ENCODE measurements around the gene AGPS.
"Not testable (repeated sequence)": the region's sequence is repeated elsewhere in the genome, so short reads cannot be mapped to it uniquely, and the experiment has no call there.

AGPS gene

DNA sequence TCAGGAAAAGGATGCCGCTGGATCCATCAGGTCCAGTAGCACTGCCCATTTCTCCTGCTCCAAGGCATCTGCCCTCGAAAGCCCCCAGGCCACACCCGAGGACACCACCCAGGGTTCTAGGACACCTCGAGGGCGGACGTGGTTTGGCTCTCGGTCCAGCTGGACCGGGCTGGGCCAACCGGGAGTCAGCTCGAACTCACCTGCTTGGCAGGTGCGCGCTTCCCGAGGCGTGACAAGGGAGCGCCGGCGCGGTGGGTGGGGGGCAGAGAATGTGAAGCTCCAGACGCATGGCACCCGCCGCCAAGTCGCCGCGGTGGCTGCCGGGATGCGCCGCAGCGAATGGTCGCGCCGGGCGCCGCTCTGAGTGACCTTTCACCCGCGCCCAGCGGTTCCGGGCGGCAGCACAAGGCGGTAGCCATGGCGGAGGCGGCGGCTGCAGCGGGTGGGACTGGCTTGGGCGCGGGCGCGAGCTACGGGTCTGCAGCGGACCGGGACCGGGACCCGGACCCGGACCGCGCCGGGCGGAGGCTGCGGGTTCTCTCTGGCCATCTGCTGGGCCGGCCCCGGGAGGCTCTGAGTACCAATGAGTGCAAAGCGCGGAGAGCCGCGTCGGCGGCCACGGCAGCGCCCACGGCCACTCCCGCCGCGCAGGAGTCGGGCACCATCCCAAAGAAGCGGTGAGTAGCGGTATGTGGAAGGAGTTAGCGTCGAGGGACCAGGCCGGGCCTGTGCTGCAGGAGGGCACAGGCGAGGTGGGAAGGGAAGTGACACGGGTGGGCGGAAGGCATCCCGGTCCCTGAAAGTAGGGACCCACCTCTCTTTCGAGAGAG, at the start of gene AGPS:
TSS of gene AGPS (plus strand) at position 401 of the 830 bp plus-strand sequence. CDS start at position 418, 17 bp downstream.
- no peak for DNase-seq (ENCODE audit: low read depth, low spot score)

DNA sequence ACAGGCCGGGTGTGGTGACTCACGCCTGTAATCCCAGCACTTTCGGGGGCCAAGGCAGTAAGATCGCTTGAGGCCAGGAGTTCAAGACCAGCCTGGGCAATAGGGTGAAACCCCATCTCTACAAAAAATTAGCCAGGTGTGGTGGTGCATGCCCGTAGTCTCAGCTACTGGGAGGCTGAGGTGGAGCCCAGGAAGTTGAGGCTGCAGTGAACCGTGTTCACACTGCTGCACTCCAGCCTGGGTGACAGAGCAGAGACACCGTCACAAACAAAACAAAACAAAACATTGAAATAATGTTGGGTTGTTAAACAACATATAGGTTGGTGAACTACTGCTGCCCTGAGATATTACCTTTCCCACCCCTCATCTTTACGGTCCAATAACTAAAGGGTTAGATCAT, 48.8 kb upstream of the AGPS start:
- DNase-seq (ENCODE audit: low read depth, low spot score): no peak

GRCh38 chr2:177344316-177344715, 48.3 kb upstream of the AGPS start:
- no peak for DNase-seq (ENCODE audit: low read depth, low spot score)

GRCh38 chr2:177346192-177346591, 46.4 kb upstream of the AGPS start:
- DNase-seq (ENCODE audit: low read depth, low spot score): no peak

GRCh38 chr2:177347570-177347969, 45.0 kb upstream of the AGPS start:
- no peak for DNase-seq (ENCODE audit: low read depth, low spot score)

DNA sequence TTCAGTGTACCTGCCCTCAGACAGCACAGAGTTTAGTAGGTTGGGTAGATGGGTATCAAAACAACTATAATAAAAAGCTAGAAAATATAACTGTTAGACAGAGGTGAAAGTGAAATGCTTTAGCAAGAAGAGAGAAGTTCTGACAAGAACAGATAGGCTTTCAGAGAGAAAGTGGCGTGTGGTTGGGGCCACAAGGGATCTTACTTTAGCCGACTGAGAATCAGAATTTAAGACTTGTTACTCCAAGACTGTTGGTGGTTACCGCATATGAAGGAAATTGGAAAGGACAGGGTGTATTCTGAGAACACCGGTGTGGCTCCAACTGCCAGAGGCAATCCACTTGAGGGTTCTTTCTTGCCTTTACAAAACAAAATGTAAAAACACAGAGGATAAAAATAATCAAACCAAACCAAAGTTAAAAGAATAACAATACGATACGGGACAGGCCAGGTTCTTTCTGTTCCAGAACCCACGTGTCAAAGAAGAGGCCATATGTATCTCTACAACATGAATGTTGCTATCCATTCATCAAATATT, 44.4 kb upstream of the AGPS start:
- no peak for DNase-seq (ENCODE audit: low read depth, low spot score)

- DNase-seq (ENCODE audit: low read depth, low spot score): no peak
Observed at GRCh38 chr2:177348733-177349693, 43.6 kb upstream of the AGPS start.

DNA sequence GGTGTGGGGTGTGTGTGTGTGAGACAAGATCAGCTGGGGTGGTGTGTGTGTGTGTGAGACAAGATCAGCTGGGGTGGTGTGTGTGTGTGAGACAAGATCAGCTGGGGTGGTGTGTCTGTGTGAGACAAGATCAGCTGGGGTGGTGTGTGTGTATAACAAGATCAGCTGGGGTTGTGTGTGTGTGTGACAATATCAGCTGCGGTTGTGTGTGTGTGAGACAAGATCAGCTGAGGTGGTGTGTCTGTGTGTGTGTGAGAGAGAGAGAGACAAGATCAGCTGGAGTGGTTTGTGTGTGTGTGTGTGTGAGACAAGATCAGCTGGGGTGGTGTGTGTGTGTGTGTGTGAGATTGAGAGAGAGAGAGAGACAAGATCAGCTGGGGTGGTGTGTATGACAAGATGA, 41.9 kb upstream of the AGPS start:
- DNase-seq (ENCODE audit: low read depth, low spot score): not testable (repeated sequence)

GRCh38 chr2:177351121-177351520, 41.5 kb upstream of the AGPS start:
- not testable (repeated sequence) for DNase-seq (ENCODE audit: low read depth, low spot score)

DNA sequence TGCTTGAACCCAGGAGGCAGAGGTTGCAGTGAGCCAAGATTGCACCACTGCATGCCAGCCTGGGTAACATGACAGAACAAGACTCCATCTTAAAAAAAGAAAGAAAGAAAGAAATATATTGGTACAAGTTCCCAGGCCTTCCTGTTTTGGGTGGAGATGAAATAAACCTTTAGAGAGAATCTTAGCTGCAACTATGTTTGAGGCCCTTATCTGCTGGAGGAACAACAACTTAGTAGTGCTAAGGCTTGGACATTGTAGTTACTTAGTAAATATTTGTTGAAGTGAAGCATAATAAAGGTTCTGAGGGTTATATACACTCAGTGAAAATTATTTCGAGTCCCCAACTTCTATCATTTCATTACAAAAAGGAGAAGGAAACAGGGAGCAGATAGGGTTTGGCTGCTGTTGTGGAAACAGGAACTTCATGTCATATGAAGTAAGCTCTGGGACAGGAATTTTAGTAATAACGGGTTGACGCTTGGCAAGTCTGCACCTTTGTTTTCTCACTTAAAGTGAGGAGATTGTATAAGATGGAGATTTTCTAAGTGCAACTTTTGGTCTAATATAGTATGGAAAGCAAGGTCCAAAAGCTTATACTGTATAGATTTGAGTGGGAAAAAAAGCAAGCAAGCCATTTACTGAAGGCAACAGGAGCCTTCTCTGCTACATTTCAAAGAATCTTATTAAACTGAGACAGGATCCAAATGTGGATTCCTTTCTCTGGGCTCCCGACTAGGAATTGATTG, 40.0 kb upstream of the AGPS start:
- no peak for DNase-seq (ENCODE audit: low read depth, low spot score)

GRCh38 chr2:177353187-177353478, 39.4 kb upstream of the AGPS start:
- no peak for DNase-seq (ENCODE audit: low read depth, low spot score)

GRCh38 chr2:177354541-177354940, 38.0 kb upstream of the AGPS start:
- DNase-seq (ENCODE audit: low read depth, low spot score): not testable (repeated sequence)

- DNase-seq (ENCODE audit: low read depth, low spot score): no peak
Observed at GRCh38 chr2:177355874-177356273, 36.7 kb upstream of the AGPS start.

DNA sequence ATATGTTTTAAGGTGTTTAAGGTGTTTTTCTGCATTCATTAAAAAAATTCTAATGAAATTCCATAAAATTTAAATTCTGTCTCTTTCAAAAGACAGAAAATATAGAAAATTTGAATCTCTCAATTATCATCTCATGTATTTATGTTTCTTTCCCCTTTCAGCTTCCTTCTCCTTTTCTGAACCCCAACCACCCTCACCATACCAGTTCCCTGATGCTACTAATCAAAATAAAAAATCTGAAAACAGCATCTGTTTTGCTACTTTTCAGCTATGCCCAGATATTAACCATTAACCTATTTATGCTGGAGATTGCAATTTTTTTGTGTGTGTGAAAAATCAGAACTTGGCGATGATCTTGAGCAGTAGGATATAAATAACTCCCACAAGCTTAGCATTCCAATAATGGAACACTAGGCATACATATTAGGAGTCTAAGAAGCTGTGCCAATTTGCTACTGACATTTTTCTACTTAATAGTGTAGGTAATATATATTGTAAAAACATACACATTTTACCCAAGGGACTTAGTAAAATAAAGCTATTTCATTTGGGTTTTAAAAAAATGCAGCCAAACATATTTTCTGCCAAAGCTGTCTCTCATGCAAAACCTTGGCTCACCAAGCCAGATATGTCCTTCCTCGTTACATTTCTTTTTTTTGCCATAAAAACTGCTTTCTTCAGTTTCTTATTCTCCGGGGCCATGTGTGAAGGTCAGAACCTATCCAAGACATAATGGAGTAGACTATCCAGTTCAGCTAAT, 32.6 kb upstream of the AGPS start:
- no peak for DNase-seq (ENCODE audit: low read depth, low spot score)

GRCh38 chr2:177362499-177362898, 30.1 kb upstream of the AGPS start:
- no peak for DNase-seq (ENCODE audit: low read depth, low spot score)

DNA sequence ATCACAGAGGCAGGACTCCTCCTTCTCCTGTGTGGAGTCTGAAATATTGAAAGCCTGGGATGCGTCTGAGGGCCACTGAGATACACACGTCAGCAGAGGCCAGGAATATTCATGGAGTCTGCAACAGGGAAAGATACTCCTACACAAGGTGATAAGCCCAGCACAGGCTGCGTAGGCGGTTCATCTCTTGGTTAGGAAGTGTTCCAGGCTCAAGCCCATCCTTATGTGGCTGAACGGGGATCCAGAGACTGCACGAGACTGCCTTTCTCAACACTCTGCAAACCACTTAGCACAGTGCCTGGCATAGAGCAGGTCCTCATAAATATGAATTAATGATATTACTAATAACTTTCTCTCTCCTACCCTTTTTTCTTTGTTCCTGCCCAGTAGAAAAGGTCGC, 29.2 kb upstream of the AGPS start:
- DNase-seq (ENCODE audit: low read depth, low spot score): no peak

DNA sequence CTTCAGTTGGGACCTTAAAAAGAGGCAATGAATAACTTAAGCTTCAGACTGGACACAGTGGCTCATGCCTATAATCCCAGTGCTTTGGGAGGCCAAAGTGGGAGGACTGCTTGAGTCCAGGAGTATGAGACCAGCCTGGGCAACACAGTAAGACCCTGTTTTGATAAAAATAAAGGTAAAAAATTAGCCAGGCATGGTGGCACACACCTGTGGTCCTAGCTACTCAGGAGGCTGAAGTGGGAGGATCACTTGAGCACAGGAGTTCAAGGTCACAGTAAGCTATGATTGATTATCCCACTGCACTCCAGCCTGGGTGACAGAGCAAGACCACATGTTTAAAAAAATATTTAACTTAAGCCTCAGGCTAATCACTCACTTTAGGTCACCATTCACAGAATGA, 26.8 kb upstream of the AGPS start:
- not testable (repeated sequence) for DNase-seq (ENCODE audit: low read depth, low spot score)

GRCh38 chr2:177368023-177368422, 24.6 kb upstream of the AGPS start:
- DNase-seq (ENCODE audit: low read depth, low spot score): not testable (repeated sequence)

DNA sequence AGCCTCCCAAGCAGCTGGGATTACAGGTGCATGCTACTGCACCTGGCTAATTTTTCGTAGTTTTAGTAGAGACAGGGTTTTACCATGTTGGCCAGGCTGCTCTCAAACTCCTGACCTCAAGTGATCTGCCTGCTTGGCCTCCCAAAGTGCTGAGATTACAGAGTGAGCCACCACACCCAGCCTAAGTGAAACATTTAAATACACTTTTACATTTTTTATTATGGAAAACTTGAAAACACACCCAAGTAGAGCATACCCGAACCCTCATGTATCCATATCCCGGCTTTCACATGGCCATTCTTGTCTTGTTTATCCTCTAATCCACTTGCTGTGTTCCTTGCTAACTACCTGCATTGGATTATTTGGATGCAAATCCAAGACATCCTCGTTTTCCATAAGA, 13.2 kb upstream of the AGPS start:
- no peak for DNase-seq (ENCODE audit: low read depth, low spot score)

DNA sequence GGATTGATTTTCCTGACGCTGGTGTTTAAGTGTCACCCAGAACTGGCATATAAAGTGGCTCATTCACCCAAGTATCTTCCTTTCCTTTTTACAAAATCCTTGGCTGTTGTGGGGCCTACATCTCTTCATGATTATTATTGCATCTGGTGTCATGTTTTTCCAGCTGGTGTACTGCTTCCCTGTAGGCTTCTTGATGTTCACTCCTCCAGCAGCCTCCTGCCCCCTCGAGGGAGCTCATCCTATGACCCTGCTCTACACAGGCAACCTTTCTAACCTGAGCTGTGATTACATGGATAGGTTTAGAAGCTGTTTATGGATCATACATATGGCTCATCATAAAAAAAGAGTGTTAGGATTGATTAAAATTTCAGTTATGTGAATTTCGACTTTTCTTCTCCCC, 12.4 kb upstream of the AGPS start:
- no peak for DNase-seq (ENCODE audit: low read depth, low spot score)

DNA sequence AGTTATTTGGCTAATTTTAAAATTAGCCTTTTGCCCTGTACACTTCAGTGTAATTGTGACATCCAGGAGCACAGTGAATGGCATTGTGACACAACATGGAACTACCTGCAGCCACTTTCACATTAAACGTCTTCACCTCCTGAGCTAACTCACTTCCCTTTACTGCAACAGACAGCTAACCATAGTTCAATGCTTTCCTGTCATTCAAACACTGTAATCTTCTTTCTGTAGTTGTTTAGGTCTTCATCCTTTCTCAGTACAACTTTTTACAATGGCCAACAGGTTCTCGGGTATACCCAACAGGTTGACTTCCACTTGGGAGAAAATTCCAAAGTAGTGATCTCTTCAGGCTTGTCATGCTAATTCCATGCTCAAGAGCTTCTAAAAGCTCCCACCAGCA, 8.6 kb upstream of the AGPS start:
- DNase-seq (ENCODE audit: low read depth, low spot score): no peak

Data from smooth muscle cell of the brain vasculature (primary cell).